Bone marrow (tissue), 2 donors: Measurements from ENCODE around the gene SEC11A.
A peak's percentile ranks its signal among the peaks of the same experiment; 100 is the strongest.
"Not testable (repeated sequence)": the region's sequence is repeated elsewhere in the genome, so short reads cannot be mapped to it uniquely, and the experiment has no call there.

Source experiments
- DNase-seq, 2 donors: peaks; one replicate each; lab custom pipeline; 2025; lab: John Stamatoyannopoulos, UW

Gene SEC11A

DNA sequence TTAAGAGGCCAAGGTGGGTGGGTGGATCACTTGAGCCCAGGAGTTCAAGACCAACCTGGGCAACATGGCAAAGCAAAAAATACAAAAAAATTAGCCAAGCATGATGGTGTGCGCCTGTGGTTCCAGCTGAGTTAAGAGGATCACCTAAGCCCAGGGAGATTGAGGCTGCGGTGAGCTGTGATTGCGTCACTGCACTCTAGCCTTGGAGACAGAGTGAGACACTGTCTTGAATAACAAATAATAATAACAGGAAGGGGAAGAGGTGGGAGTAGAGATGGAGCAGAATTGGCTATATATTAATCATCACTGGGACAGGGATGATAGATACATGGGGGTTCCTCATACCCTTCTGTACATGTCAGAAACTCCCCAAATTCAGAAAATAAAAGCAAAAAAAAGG is 34.1 kb downstream of the SEC11A start:
- no peak for DNase-seq

DNA sequence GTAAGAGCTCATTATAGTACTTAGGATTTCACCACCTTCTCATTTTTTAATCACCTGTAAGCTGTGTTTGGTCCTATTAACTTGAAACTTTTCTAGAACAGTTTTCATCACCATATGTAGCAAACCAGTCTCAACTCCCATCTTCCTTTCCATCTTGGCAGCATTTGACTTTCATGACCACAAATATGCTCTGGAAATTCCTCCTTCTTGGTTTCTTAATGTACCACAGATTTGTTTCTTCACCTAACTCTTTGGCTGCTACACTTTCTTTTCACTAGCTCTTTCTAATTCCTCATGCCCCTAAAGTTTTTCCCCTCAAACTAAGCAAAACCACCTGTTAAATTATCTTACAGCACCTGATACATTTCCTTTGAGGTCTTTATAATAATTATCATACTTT is 44.7 kb downstream of the SEC11A start:
- no peak for DNase-seq

DNA sequence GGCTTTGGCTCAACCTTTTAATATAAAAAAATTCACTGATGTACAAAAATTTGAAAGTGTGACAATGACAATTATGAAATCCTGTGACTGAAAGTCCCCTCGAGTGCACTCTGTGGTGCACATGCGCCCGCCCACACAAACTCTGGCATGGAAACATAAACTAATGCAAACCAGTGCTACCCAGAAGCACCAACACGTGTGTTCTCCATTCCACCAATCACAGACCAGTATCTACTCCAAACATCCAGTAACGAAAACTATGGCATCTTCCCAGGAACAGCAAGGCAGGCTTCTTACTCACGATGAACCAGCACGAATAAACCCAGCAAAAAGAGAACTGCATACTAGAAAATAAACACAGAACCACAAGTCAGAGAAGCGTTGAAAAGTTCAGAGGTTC is 46.2 kb downstream of the SEC11A start:
- no peak for DNase-seq

DNA sequence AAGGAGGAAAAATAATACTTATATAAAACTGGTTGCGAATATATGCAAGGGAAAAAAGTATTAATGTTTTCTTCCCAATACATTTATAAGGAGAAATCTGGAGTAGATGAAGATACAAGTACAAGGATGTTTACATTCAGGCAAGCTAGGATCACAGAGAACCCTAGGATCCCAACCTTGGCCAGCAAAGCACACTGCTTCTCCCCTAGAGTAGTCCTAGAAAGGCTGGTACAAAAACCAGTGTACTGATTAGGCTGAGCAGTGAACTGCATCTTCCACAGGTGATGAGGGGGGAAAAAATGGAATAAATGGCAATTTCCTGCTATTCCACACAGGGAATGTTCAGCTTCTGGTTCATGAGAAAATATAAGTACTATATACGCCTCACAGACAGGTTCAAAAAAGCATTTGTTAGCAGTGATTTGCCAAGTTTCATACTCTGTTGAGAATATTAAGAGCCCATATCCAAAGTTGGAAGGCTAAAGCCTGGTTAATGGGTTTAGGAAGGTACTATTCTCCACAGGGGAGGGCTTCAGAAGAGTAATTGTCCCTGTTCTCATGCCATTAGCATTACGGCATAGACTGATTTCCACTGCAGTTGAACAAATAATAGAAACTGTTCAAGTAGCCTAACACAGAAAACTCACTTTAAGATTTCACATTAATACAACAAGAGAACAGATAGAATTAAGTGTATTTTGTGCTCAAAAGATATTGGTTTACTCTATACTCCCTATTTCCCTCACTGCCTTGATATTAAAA is 47.5 kb downstream of the SEC11A start:
- no peak for DNase-seq

DNA sequence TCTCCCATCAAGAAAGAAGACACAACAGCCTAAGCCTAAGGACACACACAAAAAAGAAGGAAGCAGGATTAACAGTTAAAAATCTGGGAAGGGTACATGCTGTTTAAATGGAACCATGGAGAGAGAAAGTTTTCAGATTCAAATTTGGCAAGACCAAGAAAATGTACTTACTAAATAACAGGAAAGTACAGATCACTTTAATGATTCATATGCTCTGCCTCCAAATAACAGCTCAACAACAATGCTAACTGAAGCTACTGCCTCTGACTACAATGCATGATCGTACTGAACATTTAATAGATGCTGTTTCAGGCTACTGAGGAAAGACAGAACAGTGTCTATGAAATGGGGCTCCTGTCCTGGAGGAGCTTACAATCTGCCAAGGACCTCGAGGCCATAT is 49.6 kb downstream of the SEC11A start:
- no peak for DNase-seq

DNA sequence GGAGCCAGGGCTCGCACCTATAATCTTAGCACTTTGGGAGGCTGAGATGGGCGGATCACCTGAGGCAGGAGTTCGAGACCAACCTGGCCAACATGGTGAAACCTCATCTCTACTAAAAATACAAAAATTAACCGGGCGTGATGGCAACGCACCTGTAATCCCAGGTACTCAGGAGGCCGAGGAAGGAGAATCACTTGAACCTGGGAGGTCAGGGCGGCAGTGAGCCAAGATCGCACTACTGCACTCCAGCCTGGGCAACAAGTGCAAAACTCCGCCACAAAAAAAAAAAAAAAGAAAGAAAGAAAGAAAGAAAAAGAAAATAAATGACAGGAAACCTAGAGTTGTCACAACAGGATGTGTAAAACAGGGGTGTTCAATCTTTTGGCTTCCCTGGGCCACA is 54.9 kb downstream of the SEC11A start:
- no peak for DNase-seq

DNA sequence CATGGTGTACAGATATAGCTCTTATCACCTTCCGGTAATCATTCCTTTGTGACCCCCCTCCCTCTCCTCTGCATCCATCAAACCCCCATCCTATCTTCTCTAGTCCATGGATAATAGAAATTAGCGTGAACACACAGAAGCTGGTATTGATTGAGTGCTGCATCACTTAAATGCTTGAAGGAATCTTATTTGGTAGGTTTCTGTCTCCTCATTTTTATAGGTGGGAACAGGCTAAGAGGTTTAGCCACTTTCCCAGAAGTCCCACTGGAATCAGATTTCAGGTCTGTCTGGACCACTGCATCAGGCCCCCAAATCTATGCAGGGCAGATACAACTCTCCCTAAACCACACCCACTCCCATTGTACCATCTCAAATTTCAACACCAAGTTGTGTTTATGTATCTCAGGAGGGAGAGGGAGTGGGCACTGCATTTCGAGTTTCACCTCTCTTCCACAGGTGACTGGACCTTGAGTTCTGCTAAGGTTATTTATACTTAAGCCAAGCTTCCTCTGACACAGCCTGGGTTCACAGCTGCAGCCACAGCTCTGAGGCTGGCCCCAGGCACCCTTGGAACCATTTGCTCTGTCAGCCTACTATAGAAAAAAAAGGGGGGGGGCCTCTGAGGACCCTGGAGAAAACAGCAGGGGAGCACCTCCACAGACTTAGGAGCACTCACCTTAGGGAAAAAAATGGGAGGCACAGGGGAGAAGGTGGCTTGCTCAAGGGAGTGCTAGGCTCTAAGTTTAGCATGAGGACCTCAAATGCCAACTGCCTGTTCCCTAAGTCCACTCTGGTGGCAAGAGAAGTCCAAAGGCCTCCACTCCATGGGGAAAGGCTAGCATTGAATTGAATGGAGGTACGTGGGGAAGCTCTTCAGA is 55.8 kb downstream of the SEC11A start:
- DNase-seq = no peak

DNA sequence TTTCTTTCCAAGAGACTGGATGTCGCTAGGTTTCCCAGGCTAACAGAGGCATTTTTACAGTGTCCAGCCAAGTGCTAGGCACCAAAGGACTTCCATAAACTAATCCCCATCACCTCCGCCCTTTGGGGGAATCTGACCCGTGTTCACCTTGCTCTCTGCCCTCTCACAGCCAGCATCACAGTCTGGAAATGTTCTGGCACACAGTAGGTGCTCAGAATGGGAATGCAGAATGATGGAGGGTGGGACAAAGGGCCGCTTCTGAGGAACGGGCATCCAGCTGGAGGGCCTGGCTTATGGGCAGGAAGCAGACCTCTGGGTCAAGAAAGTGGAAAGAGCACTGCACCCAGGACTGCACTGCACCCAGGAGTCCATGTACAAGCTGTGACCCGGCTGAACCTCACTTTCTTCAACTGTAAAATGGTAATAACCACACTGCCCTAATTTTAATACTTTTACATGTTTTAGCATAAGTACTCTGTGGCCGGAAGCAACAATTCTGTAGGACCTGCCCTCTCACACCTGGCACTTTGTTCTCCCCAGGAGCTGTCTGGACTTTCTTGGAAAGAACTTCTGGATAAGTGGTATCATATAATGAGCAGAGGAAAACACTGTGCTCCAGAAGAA is 57.0 kb downstream of the SEC11A start:
- DNase-seq = no peak

DNA sequence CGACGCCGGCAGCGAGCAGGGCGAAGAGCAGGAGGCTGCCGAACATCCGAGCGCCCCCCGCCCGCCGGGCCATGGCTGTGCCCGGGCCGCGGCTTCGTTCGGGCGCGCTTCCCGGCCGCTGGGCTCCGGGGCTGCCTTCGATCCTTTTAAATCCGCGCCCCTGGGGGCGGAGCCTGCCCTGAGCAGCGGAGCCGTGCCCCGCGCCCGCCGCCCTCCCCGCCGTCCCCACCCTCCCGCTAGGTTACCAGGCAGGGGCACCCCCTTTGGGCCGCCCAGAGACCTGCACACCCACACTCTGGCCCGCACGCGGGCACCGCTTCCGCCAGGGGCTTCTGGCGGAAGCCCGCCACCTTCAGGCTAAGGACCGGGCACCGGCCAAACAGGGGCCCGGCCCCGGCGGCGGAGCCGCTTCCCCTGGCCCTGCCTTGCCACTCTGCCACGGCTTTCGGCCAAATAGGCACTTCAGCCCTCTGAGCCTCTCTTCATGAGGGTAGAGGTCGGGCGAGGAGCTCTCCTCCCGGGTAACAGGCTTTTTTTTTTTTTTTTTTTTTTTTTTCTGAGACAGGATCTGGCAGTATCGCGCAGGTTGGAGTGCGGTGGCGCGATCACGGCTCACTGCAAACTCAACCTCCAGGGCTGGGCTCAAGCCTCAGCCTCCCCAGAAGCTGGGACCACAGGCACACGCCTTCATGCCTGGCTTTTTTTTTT is 57.7 kb downstream of the SEC11A start, which contains the start of gene NMB:
Gene NMB, minus strand, starts transcription at position 120 of the 708 bp plus-strand sequence. Its CDS starts 47 bp downstream, at position 73.
- DNase-seq = peak; percentile 47 to 80

DNA sequence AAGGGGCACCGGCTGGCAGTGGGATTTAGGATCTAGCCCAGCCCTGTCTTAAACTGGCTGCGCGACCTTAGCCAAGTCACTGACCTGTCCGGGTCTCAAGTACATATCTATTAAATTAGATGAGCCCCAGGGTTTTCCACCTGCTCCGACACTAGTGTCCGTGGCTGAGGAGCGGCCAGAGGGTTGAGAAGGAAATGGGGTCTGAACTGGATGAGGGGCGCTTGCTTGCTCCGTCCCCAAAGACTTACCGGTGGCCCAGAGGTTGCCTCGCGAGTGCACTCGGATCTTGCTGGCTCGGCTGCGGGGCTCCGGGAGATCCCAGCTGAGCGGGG is 58.2 kb downstream of the SEC11A start:
- DNase-seq = no peak

DNA sequence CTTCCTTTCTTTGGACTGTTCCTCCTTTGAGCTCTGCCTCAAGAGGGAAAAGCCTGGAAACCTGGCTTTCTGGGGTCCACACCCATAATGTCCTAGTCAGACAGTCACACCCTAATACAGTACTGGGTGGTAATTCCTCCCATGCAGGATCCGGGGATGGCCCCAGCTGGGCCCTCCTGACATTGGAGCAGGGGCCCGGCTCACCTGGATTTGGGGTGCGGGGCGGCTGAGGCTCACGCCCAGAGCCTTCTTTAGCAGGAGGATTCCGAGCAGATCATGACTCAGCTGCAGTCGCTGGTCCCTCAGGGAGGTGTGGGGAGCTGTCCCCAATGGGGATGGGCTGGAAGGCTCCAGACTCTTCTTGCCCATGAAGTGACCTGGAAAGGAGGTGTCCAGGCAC is 59.0 kb downstream of the SEC11A start:
- DNase-seq = no peak

DNA sequence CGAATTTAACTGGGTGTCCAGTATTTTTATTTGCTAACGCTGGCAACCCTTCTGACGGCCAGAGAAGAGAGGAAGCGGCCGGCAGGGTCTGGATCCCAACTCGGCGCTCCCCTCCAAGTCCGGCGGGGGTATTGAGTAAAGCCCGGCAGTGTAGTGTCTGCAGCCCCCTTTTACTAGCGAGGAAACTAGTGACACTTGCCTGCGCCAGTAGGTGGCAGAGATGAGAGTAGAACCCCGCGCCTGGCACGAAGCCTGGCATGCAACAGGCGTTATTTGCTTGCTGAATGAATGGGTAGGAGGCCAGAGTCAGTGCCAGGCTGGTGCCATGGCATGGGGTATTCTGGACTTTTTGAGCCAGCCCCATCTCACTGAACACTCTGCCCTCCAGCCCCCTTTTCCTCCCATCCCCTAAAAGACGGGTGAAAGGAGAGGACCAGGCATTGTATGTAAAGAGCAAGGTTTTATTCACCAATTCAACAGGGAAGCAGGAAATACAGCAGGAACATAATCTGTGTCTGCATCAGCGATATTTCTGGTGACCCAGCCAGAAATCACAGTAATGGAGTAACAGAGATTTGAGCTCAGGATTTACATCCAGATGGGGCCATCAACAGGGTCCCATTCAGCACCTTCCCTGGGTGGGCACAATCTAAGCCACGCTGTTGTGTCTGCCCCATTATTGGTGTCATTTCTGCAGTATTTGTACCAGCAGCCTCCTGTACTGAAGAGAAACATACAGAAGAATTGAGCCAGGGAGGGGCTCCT is 61.1 kb downstream of the SEC11A start:
- DNase-seq = peak; percentile 37 to 70

DNA sequence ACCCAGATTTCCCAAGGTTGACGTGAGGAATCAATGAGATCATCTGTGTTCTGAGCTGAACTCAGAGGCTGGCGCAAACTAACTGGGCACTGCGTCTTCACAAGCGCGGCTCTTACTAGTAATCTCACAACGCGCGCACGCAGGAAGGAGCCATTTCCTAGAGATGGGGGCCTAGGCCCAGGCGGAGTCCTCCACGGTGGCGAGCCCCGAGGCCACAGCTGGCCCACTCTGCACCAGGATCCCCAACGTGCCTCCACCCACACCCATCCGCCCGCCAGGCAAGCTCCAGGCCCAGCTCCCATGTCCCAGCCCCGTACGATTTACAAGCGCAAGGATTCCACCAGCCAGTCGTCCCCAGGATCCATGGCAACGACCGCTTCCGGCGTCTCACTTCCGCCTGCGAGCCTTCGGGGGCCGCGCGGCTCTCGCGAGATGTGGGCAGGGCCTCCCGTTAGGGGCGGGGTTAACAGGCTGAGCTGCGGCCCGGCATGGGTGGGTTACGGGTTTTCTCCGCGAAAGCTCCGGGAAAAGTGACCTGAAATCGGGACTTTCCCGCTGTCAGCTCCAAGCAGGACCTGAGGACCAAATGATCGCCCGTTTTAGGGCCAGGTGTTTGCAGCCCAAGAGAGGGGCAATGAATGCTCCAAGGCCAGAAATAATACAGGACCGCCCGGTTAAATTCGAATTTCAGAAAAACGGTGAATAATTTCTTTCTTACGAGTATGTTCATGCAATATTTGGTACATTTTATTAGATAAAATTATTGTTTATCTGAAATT is 61.8 kb downstream of the SEC11A start, which contains the start of gene WDR73:
Gene WDR73, minus strand, starts transcription at position 374 of the 779 bp plus-strand sequence. Its CDS starts 9 bp downstream, at position 365.
- DNase-seq = peak; percentile 79 to 95

DNA sequence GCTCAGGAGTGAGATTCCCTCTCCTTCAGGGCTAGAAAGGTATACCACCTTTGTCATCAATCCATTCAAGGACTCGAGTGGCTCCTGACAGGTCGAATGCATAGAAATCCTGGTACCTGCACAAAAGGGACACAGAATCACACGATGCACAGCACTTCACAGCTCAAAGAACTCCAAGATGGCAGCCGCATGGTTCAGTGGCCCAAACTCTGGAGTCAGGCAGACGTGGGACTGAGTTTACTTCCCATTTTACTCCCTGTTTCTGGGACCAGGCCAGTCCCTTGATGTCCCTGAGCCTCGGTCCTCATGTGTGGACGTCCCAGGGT is 62.4 kb downstream of the SEC11A start:
- no peak for DNase-seq

DNA sequence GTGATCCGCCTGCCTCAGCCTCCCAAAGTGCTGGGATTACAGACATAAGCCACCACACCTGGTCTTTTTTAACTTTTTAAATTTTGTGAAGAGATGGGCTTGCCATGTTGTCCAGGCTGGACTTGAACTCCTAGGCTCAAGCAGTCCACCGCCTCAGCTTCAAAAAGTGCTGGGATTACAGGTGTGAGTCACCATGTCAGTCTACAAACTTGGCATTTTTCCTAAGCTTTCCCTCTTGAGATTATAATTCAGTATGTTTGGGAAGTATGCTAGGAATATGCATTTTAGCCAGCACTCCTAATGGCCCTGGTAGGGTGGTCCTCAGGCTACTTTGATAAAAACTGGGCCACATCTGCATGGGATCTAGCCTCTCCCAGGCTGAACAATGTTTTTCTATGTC is 66.2 kb downstream of the SEC11A start:
- DNase-seq = no peak

DNA sequence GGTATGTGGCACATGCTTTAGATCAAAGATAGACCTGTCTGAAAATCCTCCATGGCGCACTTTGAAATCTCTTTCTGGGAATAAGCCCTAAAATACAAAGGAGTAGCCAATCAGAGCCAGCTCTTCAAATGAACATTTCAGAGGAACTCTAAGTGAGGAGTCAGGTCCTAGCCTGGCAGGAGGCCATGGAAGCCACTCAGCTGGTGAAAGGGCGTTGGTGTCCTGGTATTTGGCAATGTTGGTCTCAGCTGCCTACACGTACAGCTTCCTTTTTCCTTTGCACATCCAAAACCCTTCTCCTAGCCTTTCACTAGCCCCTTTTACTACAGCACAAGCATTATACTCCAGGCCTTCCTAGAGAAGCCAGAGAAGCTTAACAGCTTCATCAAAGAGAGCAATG is 67.4 kb downstream of the SEC11A start:
- no peak for DNase-seq

DNA sequence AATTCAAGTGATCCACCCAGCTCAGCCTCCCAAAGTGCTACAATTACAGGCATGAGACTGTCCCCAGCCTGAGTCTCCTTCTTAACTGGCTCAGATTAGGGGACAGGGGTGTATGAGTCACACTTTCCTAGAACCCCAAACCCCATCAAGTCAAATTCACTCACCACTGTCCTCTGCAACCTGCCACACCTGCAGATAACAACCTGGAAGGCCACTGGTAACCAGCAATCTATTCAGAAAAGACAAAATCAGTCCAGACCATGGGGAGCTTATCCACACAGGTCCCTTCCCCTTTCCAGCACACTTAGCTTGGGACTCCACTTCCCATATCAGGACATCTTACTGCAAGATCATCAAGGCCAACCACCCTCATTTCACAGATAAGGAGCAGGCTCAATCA is 68.2 kb downstream of the SEC11A start:
- no peak for DNase-seq

DNA sequence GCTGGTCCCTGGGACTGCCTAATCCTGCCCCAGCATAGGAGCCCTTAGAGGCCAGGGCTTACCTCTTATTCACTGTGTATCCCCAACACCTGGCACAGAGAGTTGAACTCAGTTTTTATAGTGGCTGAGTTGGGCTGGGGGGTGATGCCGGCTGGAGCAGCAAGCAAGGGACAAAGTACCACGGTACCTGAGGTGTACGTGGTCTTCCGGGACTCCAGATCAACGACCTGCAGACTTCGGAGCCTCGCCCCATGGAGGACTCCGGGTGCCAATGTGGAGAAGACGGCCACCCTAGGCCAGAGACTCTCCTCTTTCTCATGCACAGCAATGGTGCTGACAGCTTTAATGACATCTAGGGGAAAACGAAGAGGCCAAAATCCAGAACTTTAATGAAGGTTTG is 69.9 kb downstream of the SEC11A start:
- DNase-seq = no peak

DNA sequence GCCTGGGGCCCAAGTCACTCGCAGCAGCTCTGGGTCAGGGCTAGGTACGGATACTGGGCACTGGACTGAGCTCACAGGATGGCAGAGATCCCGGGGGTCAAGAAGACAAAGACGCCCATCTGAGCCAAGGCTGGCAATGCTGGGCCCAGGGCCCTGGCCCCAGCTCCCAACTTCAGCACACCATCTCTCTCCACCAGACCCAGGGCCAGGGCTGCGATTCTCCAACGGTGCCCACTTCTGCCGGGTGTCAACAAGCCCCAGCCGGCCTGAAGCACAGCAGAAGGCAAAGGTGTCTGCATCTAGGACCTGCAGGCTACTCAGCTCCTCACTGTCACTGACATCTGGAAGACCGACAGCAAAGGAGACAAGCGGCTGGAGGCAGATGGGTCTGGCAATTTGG is 70.4 kb downstream of the SEC11A start:
- DNase-seq = no peak

DNA sequence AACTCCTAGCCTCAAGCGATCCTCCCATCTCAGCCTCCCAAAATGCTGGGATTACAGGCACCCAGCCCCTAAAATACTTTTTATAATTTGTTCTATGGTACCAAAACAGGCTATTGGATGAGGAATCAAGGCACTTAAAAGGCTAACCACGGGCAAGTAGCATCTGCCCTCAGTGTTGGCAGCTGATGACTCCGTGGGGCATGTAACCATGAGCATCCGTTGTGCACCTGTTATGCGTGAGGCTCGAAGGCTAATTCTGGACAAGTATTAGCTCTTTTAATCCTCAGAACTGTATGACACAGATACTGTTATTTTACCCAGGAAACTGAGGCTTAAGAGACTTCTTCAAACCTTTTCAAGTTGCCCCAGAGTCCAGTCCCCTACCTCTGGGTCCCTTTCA is 72.1 kb downstream of the SEC11A start:
- DNase-seq = no peak

DNA sequence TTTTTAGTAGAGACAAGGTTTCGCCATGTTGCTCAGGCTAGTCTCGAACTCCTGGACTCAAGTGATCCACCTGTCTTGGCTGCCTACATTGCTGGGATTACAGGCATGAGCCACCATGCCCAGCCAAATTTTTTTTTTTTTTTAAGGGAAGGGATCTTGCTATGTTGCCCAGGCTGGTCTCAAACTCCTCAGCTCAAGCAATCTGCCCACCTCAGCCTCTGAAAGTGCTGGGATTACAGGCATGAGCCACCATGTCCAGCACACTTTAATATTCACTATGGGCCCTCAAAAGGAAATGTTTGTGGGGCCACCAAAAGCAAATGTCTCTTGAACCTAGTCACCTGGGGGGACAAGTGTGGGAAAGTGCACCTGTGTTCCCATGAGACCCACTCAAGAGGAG is 73.3 kb downstream of the SEC11A start:
- DNase-seq = not testable (repeated sequence)
